HepG2 (cell line): ENCODE measurements around the gene ZDHHC18. TPM values are rescaled to one million over a fixed set of nuclear protein-coding genes. Genes with fewer than 3 reads are reported as not detected.

ENCODE experiments used
- CREM ChIP-seq, 2 experiments: sonication (generic) in 1 of 2; formaldehyde crosslinking in 1 of 2; IDR thresholded peaks; 2 replicates each; pipeline versions ENCODE4 v1.4.0 to v1.6.1; 2016 to 2020; ENCODE audit warnings: antibody characterized with exemption in 1 of 2, mild to moderate bottlenecking in 1 of 2, missing genetic modification reagents in 1 of 2
- DMAP1 ChIP-seq: IDR thresholded peaks from 2 replicates; pipeline ENCODE4 v1.6.1; 2016
- KAT7 ChIP-seq: IDR thresholded peaks from 2 replicates; pipeline ENCODE4 v1.6.1; 2018; ENCODE audit warnings: borderline replicate concordance, missing compliant biosample characterization
- KMT2B ChIP-seq: IDR thresholded peaks from 2 replicates; pipeline ENCODE4 v1.6.1; 2016; ENCODE audit warnings: missing genetic modification reagents, missing compliant biosample characterization
- MXI1 ChIP-seq: IDR thresholded peaks from 3 replicates; pipeline ENCODE4 v1.6.1; 2012; ENCODE audit warnings: low read depth, low read length, inconsistent platforms, borderline replicate concordance
- NCOR1 ChIP-seq: fragments of 200-600 bp; sonication (generic); IDR thresholded peaks from 2 replicates; pipeline ENCODE4 v1.7.0; 2017; ENCODE audit warnings: antibody characterized with exemption, low read length, borderline replicate concordance
- REPIN1 ChIP-seq: sonication (generic); formaldehyde crosslinking; IDR thresholded peaks from 2 replicates; pipeline ENCODE4 v1.8.0; 2022; ENCODE audit warnings: missing genetic modification reagents, low read depth, mild to moderate bottlenecking, borderline replicate concordance
- SMAD1 ChIP-seq: sonication (generic); formaldehyde crosslinking; IDR thresholded peaks from 2 replicates; pipeline ENCODE4 v1.4.0; 2020; ENCODE audit warnings: missing genetic modification reagents, low read depth, mild to moderate bottlenecking, borderline replicate concordance
- SOX13 ChIP-seq, 3 experiments: fragments of 450-650 bp in 1 of 3; sonication (generic) in 1 of 3; formaldehyde crosslinking in 1 of 3; IDR thresholded peaks in 2 of 3; conservative IDR thresholded peaks in 1 of 3; 2 replicates each; pipeline versions ENCODE4 v1.5.0 to v1.6.1; 2016 to 2020; ENCODE audit warnings: antibody characterized with exemption in 1 of 3, mild to moderate bottlenecking in 1 of 3, missing compliant biosample characterization in 1 of 3, missing genetic modification reagents in 1 of 3, moderate library complexity in 1 of 3
- SSRP1 ChIP-seq: IDR thresholded peaks from 2 replicates; pipeline ENCODE4 v1.6.1; 2016; ENCODE audit warnings: control low read depth
- THYN1 ChIP-seq: sonication (generic); formaldehyde crosslinking; IDR thresholded peaks from 2 replicates; pipeline ENCODE4 v1.8.1; 2023; ENCODE audit warnings: low read depth, mild to moderate bottlenecking, moderate library complexity, missing genetic modification reagents, borderline replicate concordance
- ZFP1 ChIP-seq: IDR thresholded peaks from 2 replicates; pipeline ENCODE4 v1.6.1; 2016
- ZFP37 ChIP-seq: sonication (generic); formaldehyde crosslinking; IDR thresholded peaks from 2 replicates; pipeline ENCODE4 v1.4.0; 2020; ENCODE audit warnings: missing genetic modification reagents, borderline replicate concordance
- ZKSCAN1 ChIP-seq: fragments of 150-350 bp; IDR thresholded peaks from 2 replicates; pipeline ENCODE4 v1.6.1; 2014; ENCODE audit warnings: low read length
- ZNF143 ChIP-seq: sonication (generic); formaldehyde crosslinking; IDR thresholded peaks from 2 replicates; pipeline ENCODE4 v1.4.0; 2020; ENCODE audit warnings: missing genetic modification reagents
- ZNF251 ChIP-seq: sonication (generic); formaldehyde crosslinking; IDR thresholded peaks from 2 replicates; pipeline ENCODE4 v1.9.0; 2021; ENCODE audit warnings: mild to moderate bottlenecking, missing genetic modification reagents
- ZNF326 ChIP-seq: sonication (generic); formaldehyde crosslinking; IDR thresholded peaks from 2 replicates; pipeline ENCODE4 v1.4.0; 2020; ENCODE audit warnings: missing genetic modification reagents, borderline replicate concordance
- ZNF329 ChIP-seq: sonication (generic); formaldehyde crosslinking; IDR thresholded peaks from 2 replicates; pipeline ENCODE4 v1.9.0; 2021; ENCODE audit warnings: low read depth, mild to moderate bottlenecking, missing genetic modification reagents
- ZNF556 ChIP-seq: sonication (generic); formaldehyde crosslinking; IDR thresholded peaks from 2 replicates; pipeline ENCODE4 v1.4.0; 2020; ENCODE audit warnings: mild to moderate bottlenecking, missing genetic modification reagents, borderline replicate concordance
- ZNF879 ChIP-seq: sonication (generic); formaldehyde crosslinking; IDR thresholded peaks from 2 replicates; pipeline ENCODE4 v1.8.1; 2023; ENCODE audit warnings: missing genetic modification reagents
- polyA plus RNA-seq, 8 experiments: library from polyadenylated mRNA; depleted of rRNA in 3 of 8; stranded (reverse) in 7 of 8; unstranded in 1 of 8; fragments of >200 nt; fragmentation: Illumina TruSeq in 4 of 8; extraction: Trizol in 4 of 8; gene quantifications; 2 replicates each; pipeline versions ENCODE4 v1.2.1 to v1.2.3, GENCODE V29; 2011 to 2016; ENCODE audit warnings: low read depth in 4 of 8, missing spikeins in 1 of 8, mixed read lengths in 1 of 8; ENCODE audit not compliant: insufficient read depth in 1 of 8
- total RNA-seq, 5 experiments: library from RNA; depleted of rRNA; stranded (reverse); fragments of >200 nt; fragmentation: Illumina TruSeq; extraction: Trizol; gene quantifications; 2 replicates each; pipeline ENCODE4 v1.2.3, GENCODE V29; 2016; ENCODE audit warnings: low read depth in 1 of 5
- TF ChIP-seq, protein P1 (sequence below): sonication (generic); formaldehyde crosslinking; IDR thresholded peaks from 2 replicates; pipeline ENCODE4 v1.8.1; 2023; ENCODE audit warnings: missing genetic modification reagents, inconsistent platforms, borderline replicate concordance
- TF ChIP-seq, protein P2 (sequence below): sonication (generic); formaldehyde crosslinking; IDR thresholded peaks from 2 replicates; pipeline ENCODE4 v1.8.0; 2022; ENCODE audit warnings: mild to moderate bottlenecking, missing genetic modification reagents
- TF ChIP-seq, protein P3 (sequence below): sonication (generic); formaldehyde crosslinking; IDR thresholded peaks from 2 replicates; pipeline ENCODE4 v1.8.1; 2023; ENCODE audit warnings: mild to moderate bottlenecking, missing genetic modification reagents
- TF ChIP-seq, protein P4 (sequence below): sonication (generic); formaldehyde crosslinking; IDR thresholded peaks from 2 replicates; pipeline ENCODE4 v1.4.0; 2020; ENCODE audit warnings: missing genetic modification reagents

The ZDHHC18 gene
- total and polyA plus RNA-seq, 2 of the 13 experiments (the other 11 are each of a cell fraction or from before 2014, with no cell fraction given): 13.2 to 35.3 TPM

DNA sequence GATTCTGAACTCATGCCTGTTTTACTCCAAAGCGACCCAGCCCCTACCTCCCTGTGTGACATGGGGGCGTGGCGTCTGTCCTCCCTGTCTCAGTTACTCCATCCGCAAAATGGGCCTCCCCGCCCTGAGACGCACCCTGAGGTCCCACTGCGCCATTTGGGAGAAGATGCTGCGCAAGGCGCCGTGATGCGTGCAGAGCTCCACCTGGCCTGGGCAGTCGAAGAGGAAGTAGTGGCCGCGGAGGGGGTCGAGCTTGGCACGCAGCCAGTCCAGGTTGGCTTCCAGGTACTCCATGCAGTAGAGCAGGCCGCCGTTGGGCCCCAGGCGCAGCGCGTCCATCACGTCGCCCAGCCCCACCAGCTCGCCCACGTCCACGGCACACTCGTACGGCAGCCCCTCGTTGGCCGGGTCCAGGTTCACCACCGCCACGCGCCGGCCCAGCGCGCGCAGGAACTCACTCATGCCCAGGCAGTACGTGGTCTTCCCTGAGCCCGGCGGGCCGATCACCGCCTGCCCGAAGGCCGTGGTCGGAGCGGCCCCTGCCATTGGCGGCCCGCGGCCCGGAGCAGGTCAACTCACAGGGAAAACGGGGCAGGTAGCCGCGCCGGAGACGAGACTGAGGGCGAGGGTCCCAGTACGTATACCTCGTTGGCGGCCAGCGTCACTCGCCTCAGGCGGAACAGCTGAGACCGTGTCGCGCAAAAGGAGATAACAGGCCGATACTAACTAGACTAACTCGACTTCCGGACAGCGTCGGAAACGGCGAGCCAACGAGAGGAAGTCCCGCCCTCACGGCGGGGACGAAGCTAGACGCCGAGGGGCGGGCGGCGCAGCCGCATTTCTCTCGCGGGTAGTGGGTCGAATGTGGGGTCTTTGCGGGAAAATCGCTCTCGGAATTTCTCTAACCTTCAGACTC is 63.3 kb downstream of the ZDHHC18 start, which contains the start of gene GPN2 (continued):
- TF ChIP-seq SSRP1 (CRISPR knock-in tag) (no peak; the same call in 1 of the 2 replicates), ZNF556 (CRISPR knock-in tag) (peak; percentile 96), MXI1 (no peak; the same call in 2 of the 3 replicates), ZNF326 (CRISPR knock-in tag) (peak; percentile 73; the same call in 1 of the 2 replicates), NCOR1 (no peak), THYN1 (CRISPR knock-in tag) (no peak), REPIN1 (CRISPR knock-in tag) (peak; percentile 94), KAT7 (CRISPR knock-in tag) (peak; percentile 93; the same call in 1 of the 2 replicates), ZNF143 (CRISPR knock-in tag) (no peak), ZKSCAN1 (no peak), ZNF879 (CRISPR knock-in tag) (no peak), ZNF251 (CRISPR knock-in tag) (no peak), ZNF329 (CRISPR knock-in tag) (peak; percentile 87; the same call in 1 of the 2 replicates), ZFP37 (CRISPR knock-in tag) (no peak; the same call in 1 of the 2 replicates), ZFP1 (no peak), DMAP1 (CRISPR knock-in tag) (peak; percentile 70; the same call in 1 of the 2 replicates), SOX13 (IDR thresholded peaks at IDR 0.05) (no peak), SOX13 (CRISPR knock-in tag; conservative IDR thresholded peaks at IDR 0.05 in 1 of 2, IDR thresholded peaks at IDR 0.05 in 1 of 2) (peak in 1 of 2 experiments; percentile 26; a peak in 1 of 4 replicates), SMAD1 (CRISPR knock-in tag) (peak; percentile 95; the same call in 1 of the 2 replicates), KMT2B (CRISPR knock-in tag) (peak; percentile 92), CREM (IDR thresholded peaks at IDR 0.05) (peak; percentile 71), CREM (CRISPR knock-in tag; IDR thresholded peaks at IDR 0.05) (no peak)
- TF ChIP-seq, protein P1, sequence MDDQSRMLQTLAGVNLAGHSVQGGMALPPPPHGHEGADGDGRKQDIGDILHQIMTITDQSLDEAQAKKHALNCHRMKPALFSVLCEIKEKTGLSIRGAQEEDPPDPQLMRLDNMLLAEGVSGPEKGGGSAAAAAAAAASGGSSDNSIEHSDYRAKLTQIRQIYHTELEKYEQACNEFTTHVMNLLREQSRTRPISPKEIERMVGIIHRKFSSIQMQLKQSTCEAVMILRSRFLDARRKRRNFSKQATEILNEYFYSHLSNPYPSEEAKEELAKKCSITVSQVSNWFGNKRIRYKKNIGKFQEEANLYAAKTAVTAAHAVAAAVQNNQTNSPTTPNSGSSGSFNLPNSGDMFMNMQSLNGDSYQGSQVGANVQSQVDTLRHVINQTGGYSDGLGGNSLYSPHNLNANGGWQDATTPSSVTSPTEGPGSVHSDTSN (CRISPR knock-in tag): no peak
- TF ChIP-seq, protein P2, sequence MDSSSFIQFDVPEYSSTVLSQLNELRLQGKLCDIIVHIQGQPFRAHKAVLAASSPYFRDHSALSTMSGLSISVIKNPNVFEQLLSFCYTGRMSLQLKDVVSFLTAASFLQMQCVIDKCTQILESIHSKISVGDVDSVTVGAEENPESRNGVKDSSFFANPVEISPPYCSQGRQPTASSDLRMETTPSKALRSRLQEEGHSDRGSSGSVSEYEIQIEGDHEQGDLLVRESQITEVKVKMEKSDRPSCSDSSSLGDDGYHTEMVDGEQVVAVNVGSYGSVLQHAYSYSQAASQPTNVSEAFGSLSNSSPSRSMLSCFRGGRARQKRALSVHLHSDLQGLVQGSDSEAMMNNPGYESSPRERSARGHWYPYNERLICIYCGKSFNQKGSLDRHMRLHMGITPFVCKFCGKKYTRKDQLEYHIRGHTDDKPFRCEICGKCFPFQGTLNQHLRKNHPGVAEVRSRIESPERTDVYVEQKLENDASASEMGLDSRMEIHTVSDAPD: 0 out of 2 replicates have a peak, but pooled peaks have one; percentile 67
- TF ChIP-seq, protein P3, sequence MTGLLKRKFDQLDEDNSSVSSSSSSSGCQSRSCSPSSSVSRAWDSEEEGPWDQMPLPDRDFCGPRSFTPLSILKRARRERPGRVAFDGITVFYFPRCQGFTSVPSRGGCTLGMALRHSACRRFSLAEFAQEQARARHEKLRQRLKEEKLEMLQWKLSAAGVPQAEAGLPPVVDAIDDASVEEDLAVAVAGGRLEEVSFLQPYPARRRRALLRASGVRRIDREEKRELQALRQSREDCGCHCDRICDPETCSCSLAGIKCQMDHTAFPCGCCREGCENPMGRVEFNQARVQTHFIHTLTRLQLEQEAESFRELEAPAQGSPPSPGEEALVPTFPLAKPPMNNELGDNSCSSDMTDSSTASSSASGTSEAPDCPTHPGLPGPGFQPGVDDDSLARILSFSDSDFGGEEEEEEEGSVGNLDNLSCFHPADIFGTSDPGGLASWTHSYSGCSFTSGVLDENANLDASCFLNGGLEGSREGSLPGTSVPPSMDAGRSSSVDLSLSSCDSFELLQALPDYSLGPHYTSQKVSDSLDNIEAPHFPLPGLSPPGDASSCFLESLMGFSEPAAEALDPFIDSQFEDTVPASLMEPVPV (CRISPR knock-in tag): peak; percentile 92
- TF ChIP-seq, protein P4, sequence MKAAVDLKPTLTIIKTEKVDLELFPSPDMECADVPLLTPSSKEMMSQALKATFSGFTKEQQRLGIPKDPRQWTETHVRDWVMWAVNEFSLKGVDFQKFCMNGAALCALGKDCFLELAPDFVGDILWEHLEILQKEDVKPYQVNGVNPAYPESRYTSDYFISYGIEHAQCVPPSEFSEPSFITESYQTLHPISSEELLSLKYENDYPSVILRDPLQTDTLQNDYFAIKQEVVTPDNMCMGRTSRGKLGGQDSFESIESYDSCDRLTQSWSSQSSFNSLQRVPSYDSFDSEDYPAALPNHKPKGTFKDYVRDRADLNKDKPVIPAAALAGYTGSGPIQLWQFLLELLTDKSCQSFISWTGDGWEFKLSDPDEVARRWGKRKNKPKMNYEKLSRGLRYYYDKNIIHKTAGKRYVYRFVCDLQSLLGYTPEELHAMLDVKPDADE (CRISPR knock-in tag): no peak
